IMR-90 (cell line): ENCODE results near the gene GGCT.

ENCODE experiments used
- BHLHE40 ChIP-seq: fragments of 150-350 bp; IDR thresholded peaks from 2 replicates; pipeline ENCODE4 v1.6.1; 2016; ENCODE audit warnings: mild to moderate bottlenecking, low read depth, low read length
- CEBPB ChIP-seq: IDR thresholded peaks from 2 replicates; pipeline ENCODE4 v1.6.1; 2012; ENCODE audit warnings: low read depth, low read length, improper control_type of control experiment
- CHD1 ChIP-seq: IDR thresholded peaks from 2 replicates; pipeline ENCODE4 v1.6.1; 2012; ENCODE audit warnings: low read depth, low read length, improper control_type of control experiment
- CTCF ChIP-seq: conservative IDR thresholded peaks from 2 replicates; pipeline ENCODE4 v1.5.1; 2012; ENCODE audit warnings: mild to moderate bottlenecking, low read depth, low read length, improper control_type of control experiment
- MAZ ChIP-seq: IDR thresholded peaks from 2 replicates; pipeline ENCODE4 v1.6.1; 2012; ENCODE audit warnings: low read depth, mild to moderate bottlenecking, low read length, improper control_type of control experiment, moderate library complexity, borderline replicate concordance
- MXI1 ChIP-seq: IDR thresholded peaks from 2 replicates; pipeline ENCODE4 v1.6.1; 2012; ENCODE audit warnings: low read depth, mild to moderate bottlenecking, low read length, moderate library complexity, borderline replicate concordance
- NFE2L2 ChIP-seq: fragments of 150-350 bp; IDR thresholded peaks from 2 replicates; pipeline ENCODE4 v1.6.1; 2016; ENCODE audit warnings: low read depth, mild to moderate bottlenecking, low read length
- POLR2A ChIP-seq: IDR thresholded peaks from 2 replicates; pipeline ENCODE4 v1.6.1; 2012; ENCODE audit warnings: mild to moderate bottlenecking, low read depth, low read length
- RAD21 ChIP-seq: IDR thresholded peaks from 2 replicates; pipeline ENCODE4 v1.6.1; 2012; ENCODE audit warnings: low read length, improper control_type of control experiment
- RCOR1 ChIP-seq: IDR thresholded peaks from 2 replicates; pipeline ENCODE4 v1.6.1; 2012; ENCODE audit warnings: mild to moderate bottlenecking, low read length, improper control_type of control experiment; ENCODE audit not compliant: insufficient replicate concordance
- RFX5 ChIP-seq: IDR thresholded peaks from 2 replicates; pipeline ENCODE4 v1.8.0; 2012; ENCODE audit warnings: low read depth, mild to moderate bottlenecking, low read length, moderate library complexity
- SMC3 ChIP-seq: fragments of 150-350 bp; IDR thresholded peaks from 2 replicates; pipeline ENCODE4 v1.6.1; 2016; ENCODE audit warnings: low read depth, mild to moderate bottlenecking, antibody characterized with exemption, low read length, moderate library complexity
- TF ChIP-seq, protein P1 (sequence below): fragments of 150-350 bp; IDR thresholded peaks from 2 replicates; pipeline ENCODE4 v1.6.1; 2016; ENCODE audit warnings: low read depth, mild to moderate bottlenecking, low read length, moderate library complexity, borderline replicate concordance

GRCh38 chr7:30465046-30465810 lies 39.4 kb downstream of the GGCT start:
- TF ChIP-seq CEBPB (peak; percentile 70), CTCF (no peak), POLR2A (no peak), RAD21 (no peak), RCOR1 (no peak), MAZ (no peak), NFE2L2 (no peak), MXI1 (no peak), CHD1 (no peak), BHLHE40 (no peak), RFX5 (no peak), SMC3 (no peak)
- TF ChIP-seq, protein P1, sequence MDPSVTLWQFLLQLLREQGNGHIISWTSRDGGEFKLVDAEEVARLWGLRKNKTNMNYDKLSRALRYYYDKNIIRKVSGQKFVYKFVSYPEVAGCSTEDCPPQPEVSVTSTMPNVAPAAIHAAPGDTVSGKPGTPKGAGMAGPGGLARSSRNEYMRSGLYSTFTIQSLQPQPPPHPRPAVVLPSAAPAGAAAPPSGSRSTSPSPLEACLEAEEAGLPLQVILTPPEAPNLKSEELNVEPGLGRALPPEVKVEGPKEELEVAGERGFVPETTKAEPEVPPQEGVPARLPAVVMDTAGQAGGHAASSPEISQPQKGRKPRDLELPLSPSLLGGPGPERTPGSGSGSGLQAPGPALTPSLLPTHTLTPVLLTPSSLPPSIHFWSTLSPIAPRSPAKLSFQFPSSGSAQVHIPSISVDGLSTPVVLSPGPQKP = no peak
